HepG2 (cell line): ENCODE data around the gene HELZ. TPM values are rescaled to one million over a fixed set of nuclear protein-coding genes. Genes with fewer than 3 reads are reported as not detected.

Experiments used
- CEBPG ChIP-seq: IDR thresholded peaks from 2 replicates; pipeline ENCODE4 v1.6.1; 2016
- FLYWCH1 ChIP-seq: sonication (generic); formaldehyde crosslinking; IDR thresholded peaks from 2 replicates; pipeline ENCODE4 v1.8.1; 2023; ENCODE audit warnings: mild to moderate bottlenecking, missing genetic modification reagents
- NFIB ChIP-seq: sonication (generic); formaldehyde crosslinking; IDR thresholded peaks from 2 replicates; pipeline ENCODE4 v1.9.0; 2021; ENCODE audit warnings: missing genetic modification reagents, mild to moderate bottlenecking, borderline replicate concordance
- SAP130 ChIP-seq: IDR thresholded peaks from 2 replicates; pipeline ENCODE4 v1.6.1; 2016; ENCODE audit warnings: low read depth
- SNRNP70 ChIP-seq: fragments of 200-400 bp; formaldehyde crosslinking; IDR thresholded peaks from 2 replicates; pipeline ENCODE4 v1.6.1; 2017; ENCODE audit warnings: mild to moderate bottlenecking, low read depth, low read length, moderate library complexity
- SOX5 ChIP-seq: IDR thresholded peaks from 2 replicates; pipeline ENCODE4 v1.6.1; 2016; ENCODE audit warnings: borderline replicate concordance
- XRCC5 ChIP-seq: fragments of 200-400 bp; formaldehyde crosslinking; optimal IDR thresholded peaks from 2 replicates; pipeline ENCODE3; 2017; ENCODE audit warnings: mild to moderate bottlenecking, low read length
- ZNF337 ChIP-seq: sonication (generic); formaldehyde crosslinking; IDR thresholded peaks from 2 replicates; pipeline ENCODE4 v1.5.1; 2020; ENCODE audit warnings: missing genetic modification reagents, low read depth, mild to moderate bottlenecking, borderline replicate concordance
- ZNF607 ChIP-seq: sonication (generic); formaldehyde crosslinking; IDR thresholded peaks from 2 replicates; pipeline ENCODE4 v1.5.1; 2020; ENCODE audit warnings: missing genetic modification reagents, mild to moderate bottlenecking, borderline replicate concordance
- polyA plus RNA-seq, 8 experiments: library from polyadenylated mRNA; depleted of rRNA in 3 of 8; stranded (reverse) in 7 of 8; unstranded in 1 of 8; fragments of >200 nt; fragmentation: Illumina TruSeq in 4 of 8; extraction: Trizol in 4 of 8; gene quantifications; 2 replicates each; pipeline versions ENCODE4 v1.2.1 to v1.2.3, GENCODE V29; 2011 to 2016; ENCODE audit warnings: low read depth in 4 of 8, missing spikeins in 1 of 8, mixed read lengths in 1 of 8; ENCODE audit not compliant: insufficient read depth in 1 of 8
- total RNA-seq, 5 experiments: library from RNA; depleted of rRNA; stranded (reverse); fragments of >200 nt; fragmentation: Illumina TruSeq; extraction: Trizol; gene quantifications; 2 replicates each; pipeline ENCODE4 v1.2.3, GENCODE V29; 2016; ENCODE audit warnings: low read depth in 1 of 5
- TF ChIP-seq, protein P1 (sequence below): IDR thresholded peaks from 2 replicates; pipeline ENCODE4 v1.6.1; 2012; ENCODE audit warnings: low read length, improper control_type of control experiment
- TF ChIP-seq, protein P2 (sequence below): sonication (generic); formaldehyde crosslinking; IDR thresholded peaks from 2 replicates; pipeline ENCODE4 v1.4.0; 2020; ENCODE audit warnings: mild to moderate bottlenecking, missing genetic modification reagents
- TF ChIP-seq, protein P3 (sequence below): sonication (generic); formaldehyde crosslinking; IDR thresholded peaks from 2 replicates; pipeline ENCODE4 v1.4.0; 2020; ENCODE audit warnings: mild to moderate bottlenecking, missing genetic modification reagents
- TF ChIP-seq, protein P4 (sequence below): sonication (generic); formaldehyde crosslinking; IDR thresholded peaks from 2 replicates; pipeline ENCODE4 v1.5.1; 2020; ENCODE audit warnings: mild to moderate bottlenecking, moderate library complexity, missing genetic modification reagents

Gene HELZ
- total and polyA plus RNA-seq, 2 of the 13 experiments (the other 11 are each of a cell fraction or from before 2014, with no cell fraction given), result 35.3 to 52.4 TPM

DNA sequence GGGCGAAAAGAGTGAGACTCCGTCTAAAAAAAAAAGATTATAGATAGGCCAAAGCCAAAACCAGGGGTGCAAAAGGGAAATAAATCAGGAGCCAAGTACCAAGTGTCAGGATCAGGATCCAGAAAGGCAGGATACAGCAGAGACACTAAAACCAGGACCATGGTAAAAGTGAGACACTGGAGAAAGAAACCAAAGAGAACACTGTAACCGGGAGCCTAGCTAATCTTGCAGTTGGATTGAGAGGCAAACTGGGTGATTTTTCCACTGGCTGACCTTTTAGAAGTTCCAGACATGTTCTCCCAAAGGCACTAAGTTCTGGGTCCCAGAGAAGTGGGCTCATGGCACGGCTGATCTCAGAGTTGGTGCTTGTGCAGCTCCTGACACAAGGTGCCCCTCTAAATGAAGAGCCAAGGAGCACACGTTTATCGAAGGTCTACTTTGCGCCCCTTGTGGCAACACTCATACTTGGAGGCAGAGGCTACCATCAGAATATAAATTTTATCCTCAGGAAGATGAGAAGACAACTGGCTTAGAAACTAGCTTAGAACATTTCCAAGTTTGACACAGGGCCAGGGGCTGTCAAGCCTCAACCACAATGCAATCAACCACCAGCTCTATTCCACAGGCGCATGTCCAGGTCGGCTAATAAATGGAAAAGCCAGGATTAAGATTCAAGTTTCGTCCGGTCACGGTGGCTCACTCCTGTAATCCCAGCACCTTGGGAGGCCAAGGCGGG, 27.5 kb upstream of the HELZ start (continued):
- TF ChIP-seq, protein P1, sequence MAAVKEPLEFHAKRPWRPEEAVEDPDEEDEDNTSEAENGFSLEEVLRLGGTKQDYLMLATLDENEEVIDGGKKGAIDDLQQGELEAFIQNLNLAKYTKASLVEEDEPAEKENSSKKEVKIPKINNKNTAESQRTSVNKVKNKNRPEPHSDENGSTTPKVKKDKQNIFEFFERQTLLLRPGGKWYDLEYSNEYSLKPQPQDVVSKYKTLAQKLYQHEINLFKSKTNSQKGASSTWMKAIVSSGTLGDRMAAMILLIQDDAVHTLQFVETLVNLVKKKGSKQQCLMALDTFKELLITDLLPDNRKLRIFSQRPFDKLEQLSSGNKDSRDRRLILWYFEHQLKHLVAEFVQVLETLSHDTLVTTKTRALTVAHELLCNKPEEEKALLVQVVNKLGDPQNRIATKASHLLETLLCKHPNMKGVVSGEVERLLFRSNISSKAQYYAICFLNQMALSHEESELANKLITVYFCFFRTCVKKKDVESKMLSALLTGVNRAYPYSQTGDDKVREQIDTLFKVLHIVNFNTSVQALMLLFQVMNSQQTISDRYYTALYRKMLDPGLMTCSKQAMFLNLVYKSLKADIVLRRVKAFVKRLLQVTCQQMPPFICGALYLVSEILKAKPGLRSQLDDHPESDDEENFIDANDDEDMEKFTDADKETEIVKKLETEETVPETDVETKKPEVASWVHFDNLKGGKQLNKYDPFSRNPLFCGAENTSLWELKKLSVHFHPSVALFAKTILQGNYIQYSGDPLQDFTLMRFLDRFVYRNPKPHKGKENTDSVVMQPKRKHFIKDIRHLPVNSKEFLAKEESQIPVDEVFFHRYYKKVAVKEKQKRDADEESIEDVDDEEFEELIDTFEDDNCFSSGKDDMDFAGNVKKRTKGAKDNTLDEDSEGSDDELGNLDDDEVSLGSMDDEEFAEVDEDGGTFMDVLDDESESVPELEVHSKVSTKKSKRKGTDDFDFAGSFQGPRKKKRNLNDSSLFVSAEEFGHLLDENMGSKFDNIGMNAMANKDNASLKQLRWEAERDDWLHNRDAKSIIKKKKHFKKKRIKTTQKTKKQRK, result no peak
- TF ChIP-seq SOX5, result no peak
- peak; percentile 50 for TF ChIP-seq XRCC5
- 0 out of 2 replicates have a peak, but pooled peaks have one; percentile 22 for TF ChIP-seq ZNF607 (CRISPR knock-in tag)
- TF ChIP-seq ZNF337, result no peak
- peak; percentile 23; the same call in 1 of the 2 replicates for TF ChIP-seq SAP130 (CRISPR knock-in tag)
- TF ChIP-seq NFIB (CRISPR knock-in tag), result no peak
- TF ChIP-seq SNRNP70, result no peak
- TF ChIP-seq, protein P2, sequence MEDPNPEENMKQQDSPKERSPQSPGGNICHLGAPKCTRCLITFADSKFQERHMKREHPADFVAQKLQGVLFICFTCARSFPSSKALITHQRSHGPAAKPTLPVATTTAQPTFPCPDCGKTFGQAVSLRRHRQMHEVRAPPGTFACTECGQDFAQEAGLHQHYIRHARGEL (CRISPR knock-in tag), result no peak
- TF ChIP-seq, protein P3, sequence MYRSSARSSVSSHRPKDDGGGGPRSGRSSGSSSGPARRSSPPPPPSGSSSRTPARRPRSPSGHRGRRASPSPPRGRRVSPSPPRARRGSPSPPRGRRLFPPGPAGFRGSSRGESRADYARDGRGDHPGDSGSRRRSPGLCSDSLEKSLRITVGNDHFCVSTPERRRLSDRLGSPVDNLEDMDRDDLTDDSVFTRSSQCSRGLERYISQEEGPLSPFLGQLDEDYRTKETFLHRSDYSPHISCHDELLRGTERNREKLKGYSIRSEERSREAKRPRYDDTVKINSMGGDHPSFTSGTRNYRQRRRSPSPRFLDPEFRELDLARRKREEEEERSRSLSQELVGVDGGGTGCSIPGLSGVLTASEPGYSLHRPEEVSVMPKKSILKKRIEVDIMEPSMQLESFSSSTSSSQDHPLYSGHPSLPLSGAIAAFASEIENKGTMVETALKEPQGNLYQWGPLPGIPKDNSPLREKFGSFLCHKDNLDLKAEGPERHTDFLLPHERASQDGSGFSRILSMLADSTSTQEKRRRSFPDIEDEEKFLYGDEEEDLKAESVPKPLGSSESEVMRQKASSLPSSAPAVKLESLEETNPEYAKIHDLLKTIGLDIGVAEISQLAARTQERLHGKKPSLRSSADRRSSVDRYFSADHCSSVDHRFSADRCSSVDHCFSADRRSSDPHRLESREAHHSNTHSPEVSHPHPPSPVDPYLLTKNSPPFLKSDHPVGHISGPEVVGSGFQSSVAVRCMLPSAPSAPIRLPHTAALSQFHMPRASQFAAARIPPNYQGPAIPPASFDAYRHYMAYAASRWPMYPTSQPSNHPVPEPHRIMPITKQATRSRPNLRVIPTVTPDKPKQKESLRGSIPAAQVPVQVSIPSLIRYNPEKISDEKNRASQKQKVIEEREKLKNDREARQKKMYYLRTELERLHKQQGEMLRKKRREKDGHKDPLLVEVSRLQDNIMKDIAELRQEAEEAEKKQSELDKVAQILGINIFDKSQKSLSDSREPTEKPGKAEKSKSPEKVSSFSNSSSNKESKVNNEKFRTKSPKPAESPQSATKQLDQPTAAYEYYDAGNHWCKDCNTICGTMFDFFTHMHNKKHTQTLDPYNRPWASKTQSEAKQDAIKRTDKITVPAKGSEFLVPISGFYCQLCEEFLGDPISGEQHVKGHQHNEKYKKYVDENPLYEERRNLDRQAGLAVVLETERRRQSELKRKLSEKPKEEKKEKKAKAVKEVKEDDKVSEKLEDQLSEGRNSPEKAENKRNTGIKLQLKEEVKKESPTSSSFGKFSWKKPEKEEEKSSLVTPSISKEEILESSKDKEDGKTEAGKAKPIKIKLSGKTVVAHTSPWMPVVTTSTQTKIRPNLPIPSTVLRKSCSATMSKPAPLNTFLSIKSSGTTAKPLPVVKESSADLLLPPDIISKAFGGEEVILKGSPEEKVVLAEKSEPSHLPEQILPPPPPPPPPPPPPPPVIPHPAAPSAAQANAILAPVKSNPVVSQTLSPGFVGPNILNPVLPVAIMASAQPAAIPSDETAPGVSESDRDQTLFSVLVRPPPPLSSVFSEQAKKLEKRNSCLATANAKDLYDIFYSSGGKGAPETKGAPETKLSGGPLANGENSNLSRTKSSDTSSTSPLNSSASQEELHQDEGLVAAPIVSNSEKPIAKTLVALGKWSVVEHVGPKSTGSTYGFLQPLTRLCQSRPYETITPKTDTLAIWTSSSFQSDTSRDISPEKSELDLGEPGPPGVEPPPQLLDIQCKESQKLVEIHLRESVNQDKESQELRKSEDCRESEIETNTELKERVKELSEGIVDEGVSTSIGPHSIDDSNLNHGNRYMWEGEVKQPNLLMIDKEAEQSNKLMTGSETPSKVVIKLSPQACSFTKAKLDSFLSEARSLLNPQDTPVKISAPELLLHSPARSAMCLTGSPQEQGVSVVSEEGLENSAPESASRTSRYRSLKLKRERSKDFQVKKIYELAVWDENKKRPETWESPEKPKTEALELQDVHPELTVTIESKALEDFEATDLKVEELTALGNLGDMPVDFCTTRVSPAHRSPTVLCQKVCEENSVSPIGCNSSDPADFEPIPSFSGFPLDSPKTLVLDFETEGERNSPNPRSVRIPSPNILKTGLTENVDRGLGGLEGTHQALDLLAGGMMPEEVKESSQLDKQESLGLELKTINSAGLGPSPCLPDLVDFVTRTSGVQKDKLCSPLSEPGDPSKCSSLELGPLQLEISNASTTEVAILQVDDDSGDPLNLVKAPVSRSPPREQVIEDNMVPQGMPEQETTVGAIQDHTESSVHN (CRISPR knock-in tag), result no peak
- no peak for TF ChIP-seq FLYWCH1
- no peak for TF ChIP-seq CEBPG (CRISPR knock-in tag)
- TF ChIP-seq, protein P4, sequence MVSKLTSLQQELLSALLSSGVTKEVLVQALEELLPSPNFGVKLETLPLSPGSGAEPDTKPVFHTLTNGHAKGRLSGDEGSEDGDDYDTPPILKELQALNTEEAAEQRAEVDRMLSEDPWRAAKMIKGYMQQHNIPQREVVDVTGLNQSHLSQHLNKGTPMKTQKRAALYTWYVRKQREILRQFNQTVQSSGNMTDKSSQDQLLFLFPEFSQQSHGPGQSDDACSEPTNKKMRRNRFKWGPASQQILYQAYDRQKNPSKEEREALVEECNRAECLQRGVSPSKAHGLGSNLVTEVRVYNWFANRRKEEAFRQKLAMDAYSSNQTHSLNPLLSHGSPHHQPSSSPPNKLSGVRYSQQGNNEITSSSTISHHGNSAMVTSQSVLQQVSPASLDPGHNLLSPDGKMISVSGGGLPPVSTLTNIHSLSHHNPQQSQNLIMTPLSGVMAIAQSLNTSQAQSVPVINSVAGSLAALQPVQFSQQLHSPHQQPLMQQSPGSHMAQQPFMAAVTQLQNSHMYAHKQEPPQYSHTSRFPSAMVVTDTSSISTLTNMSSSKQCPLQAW (CRISPR knock-in tag), result 0 out of 2 replicates have a peak, but pooled peaks have one; percentile 41
